GM20431 (cell line): Measurements from ENCODE around the gene EHD3.

Experiments
- in situ Hi-C: fragments of 300-500 bp; cut with MseI, MboI; formaldehyde crosslinking; loops from one replicate; pipeline ENCODE4 v1.15.0; 2020; ENCODE audit warnings: low sequenced_read_pairs; ENCODE audit not compliant: unreplicated experiment

The EHD3 gene

DNA sequence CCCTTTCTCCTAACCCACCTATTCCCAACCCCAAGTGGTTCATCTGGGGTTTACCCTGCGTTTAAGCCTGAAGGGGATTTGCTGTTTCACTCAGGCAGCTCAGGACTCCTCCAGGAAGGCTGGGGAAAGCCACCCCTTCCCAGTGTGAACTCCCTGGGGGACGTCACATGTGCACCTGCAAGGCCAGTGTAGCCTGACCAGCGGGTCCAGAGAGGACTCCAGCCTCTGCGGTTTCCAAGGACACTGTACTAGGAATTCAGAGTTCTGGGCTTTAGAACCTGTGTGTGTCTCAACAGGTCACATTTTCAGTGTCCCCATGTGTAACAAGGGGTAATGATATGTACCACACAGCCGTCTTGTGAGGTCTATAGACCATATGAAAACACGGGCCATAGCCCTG lies 17.9 kb downstream of the EHD3 start:
- in situ Hi-C loops, result no loop called here

DNA sequence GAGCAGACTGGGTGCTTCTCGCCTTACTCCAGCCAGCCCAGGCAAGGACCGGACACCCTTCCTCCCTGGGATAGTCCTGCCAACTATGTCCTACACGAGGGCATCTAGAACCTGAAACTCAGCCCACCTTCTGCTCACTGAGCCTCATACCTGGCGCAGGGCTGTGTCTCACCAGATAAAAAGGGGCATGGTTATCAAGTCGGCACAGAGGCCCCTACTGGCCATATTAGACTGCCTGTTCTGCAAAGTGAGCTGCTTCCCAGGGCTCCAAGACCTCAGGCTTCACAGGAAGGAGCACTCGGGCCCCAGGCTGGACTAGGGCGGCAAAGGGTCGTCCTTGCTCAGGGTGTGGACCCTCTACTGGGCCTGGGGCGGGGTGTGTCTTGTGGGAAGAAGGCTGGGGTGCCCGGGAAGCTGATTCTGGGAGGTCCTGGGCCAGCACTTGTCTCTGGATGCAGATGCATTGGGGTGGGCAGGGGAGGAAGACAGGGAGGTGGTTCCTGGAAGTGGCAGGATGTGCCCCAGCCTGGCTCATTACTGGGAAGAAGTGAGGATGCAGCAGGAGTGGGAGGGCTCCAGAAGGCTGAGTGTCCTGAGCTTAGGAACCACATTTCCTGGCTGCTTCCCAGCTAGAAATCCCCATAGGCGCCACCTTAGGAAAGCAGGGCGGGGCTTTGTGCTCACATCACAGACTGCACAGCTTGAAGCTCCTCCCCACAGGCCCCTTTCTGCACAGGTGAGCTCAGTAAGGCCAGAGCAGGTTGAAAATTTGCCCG lies 19.6 kb downstream of the EHD3 start:
- in situ Hi-C loops, result no loop called here

DNA sequence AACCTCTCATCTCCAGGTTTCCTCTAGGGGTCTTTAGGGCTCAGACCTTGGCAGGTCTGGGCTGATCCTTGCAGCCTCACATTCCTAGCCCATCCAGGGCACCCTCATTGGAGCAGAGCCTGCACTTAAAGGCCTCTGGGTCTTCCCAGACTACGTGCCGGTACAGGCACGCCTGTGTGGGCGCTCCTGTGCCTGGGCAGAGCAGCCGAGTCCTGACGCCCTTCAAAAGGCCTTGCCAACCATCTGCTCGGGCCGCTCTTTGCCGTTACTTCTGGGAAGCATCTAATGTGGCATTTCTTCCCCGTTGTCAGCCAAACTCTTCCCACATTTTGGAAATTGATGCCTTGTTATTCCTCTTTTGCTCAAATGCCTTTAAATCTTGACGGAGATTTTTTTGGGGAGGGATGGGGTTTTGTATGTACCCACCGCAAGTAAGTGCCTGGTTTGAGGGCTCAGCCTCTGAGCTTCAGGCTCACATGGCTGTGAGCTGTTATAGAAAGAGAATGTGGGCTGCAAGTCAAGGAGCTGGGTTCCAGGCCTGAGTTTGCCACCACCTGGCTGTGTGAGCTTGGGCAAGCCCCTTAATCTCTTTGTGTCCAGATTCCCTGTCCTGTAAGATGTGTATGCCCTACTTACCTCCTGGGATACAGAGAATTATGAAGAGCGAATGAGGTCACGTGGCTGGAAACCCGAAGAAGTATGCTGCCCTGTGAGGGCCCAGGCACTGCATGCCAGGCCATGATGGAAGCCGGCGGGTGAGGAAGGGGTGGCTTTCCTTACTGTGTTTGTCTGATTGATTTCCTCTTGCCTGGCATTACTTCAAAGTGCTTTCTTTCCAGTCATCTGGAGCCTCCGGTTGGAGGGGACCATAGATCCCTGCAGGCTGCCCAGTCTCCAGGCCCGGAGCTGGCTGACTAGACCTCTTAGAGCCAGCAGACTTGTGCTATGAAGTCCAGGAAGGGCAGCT lies 20.6 kb downstream of the EHD3 start:
- in situ Hi-C loops, result no loop called here

DNA sequence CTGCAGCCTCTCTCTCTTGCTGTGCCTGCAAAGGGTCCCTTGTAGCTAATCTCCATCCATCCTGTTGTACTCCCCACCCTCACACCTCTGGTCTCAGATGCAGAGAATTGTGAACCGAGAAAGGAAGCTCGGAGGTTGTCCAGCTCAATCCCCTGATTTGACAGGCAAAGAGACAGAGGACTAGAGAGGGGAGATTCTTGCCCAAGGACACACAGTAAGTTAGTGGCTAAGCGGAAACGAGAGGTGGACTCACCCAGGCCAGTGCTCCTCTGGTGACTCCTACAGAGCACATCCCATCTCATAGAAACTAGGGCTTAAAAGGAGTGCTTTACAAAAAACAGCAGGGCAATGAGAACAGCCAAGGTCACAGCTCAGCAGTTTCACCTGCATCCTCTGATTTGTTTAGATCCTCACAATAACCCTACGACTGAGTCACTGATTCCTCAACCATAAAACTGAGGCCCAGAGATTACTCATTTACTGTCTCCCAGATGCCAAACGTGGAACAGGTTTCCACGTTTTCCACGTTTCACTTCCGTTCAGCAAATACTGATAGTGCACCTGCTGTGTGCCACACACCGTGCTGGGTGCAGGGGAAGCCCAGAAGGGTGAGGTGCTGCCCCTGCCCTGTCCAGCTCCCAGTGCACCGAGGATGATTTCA lies 22.1 kb downstream of the EHD3 start:
- in situ Hi-C loops, result no loop called here

DNA sequence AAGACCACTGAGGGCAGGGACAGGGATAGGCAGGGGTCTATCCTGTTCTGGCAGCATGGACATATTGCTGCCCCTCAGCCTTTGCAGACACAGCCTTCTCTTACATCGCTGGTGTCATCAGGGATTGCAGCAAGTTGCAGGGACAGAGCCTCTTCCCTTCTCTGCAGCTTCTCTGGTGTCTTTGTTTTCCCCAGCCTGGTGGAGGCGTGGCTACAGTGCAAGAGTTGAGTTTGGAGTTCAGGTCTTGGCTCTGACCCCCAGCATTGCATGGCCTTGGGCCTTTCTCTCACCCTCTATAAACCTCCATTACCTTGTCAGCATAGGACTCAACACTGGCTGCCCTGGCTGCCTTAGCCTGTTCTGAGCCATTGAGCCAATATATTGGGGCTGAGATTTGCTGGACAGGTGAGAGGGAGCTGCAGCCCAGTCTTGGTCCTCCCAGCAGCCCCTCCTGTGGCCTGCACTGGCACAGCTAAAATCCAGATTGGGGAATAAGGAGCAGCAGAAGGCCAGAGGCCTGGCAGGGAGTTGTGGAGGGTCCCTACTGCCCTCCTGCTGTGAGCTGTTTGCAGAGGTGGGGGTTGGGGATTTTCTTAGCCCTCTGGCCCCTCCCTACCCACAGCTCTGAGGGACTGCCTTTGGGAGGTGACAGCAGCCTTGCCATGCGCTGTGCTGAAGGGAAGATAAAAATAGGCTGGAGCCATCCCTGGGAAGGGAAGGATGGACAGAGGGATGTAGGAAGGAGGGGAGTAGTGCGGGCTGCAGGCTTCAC lies 22.8 kb downstream of the EHD3 start:
- in situ Hi-C loops, result no loop called here

DNA sequence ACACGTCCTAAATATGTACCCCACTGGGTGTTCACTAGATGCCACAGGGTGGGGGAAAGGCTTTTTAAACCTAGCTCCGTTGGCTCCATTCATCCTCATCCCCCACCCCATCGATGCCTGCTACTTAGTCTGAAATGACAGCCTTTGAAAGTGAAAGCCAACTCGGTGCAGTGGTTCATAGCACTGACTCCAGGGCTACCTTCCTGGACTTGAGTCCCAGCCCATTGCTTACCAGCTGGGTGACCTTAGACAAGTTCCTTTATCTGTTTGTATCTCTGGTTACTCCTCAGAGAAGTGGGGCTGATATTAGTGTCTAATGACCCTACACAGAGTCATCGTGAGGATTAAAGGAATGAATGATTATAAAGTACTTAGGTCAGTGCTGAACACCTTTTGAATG lies 24.4 kb downstream of the EHD3 start:
- in situ Hi-C loops, result no loop called here

DNA sequence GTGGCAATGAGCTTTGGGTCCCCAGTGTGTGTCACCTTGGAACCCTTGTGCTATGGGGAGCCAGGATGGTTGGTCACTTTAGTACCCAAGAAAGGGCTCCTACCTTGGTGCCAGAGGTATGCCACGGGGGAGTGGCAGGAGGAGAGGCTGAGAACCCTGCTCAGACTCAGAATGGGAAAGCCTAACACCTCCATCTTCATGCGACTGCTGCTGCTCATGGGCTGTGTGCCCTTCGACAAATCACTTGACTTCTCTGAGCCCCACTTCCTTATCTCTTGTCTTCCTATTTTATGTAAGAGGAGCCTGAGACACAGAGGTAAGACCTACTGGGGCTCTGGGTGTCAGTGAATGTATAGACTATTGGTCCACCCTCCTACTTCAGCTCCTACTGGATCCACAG lies 25.1 kb downstream of the EHD3 start:
- in situ Hi-C loops, result no loop called here

DNA sequence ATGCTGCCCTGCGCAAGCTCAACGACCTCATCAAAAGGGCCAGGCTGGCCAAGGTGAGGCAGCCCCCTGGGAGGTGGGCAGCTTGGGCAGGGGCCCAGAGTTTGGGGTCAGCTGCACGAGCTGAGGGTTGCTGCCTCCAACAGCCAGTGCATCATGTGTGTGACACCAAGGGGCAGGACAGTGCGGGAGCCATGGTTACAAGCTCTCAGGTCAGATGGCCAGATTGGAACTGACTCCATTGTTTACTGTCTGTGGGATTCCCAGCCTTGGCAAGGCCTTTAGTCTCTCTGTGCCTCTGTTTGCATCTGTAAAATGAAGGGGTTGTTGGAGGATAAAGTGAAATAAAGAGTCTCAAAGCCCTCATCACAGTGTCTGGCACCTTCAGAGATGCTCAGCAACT lies 26.9 kb downstream of the EHD3 start:
- in situ Hi-C loops, result no loop called here

DNA sequence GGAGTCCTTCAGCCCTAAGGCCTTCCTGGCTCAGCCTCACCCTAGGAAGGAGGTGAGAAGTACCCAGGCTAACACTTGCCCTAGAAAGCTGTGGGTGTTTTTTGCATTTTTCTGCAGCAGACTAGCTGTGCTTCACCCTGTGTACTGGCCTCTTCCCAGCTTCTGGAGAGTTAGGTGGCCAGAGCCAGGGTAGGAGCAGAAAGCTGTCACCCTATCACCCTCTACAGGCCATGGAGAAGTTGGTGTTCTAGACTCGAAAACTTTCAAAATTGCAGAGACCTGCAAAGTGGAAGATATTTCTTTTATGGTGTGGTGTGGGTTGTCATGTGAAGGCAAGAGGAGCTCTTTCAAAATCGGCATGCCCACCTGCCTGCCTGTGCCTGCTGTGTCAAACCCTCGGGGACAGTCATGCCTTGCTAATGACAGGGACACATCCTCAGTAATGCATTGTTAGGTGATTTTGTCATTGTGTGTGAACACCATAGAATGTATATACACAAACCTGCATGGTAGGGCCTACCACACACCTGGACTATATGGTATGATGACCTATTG lies 29.8 kb downstream of the EHD3 start:
- in situ Hi-C loops, result no loop called here

DNA sequence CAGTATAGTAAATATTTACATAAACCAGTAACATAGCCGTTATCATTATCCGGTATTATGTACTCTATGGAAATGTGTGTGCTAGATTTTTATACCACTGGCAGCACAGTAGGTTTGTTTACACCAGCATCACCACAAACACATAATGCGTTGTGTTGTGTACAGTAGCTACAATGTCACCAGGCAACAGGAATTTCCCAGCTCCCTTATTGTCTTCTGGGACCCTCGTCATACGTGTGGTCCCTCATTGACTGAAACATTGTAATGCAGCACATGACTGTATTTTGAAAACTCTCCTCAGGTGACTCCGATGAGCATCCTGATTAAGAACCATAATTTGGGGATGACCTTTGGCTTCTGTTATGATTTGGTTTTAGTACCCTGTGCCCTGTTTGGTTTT lies 31.3 kb downstream of the EHD3 start:
- in situ Hi-C loops, result no loop called here

DNA sequence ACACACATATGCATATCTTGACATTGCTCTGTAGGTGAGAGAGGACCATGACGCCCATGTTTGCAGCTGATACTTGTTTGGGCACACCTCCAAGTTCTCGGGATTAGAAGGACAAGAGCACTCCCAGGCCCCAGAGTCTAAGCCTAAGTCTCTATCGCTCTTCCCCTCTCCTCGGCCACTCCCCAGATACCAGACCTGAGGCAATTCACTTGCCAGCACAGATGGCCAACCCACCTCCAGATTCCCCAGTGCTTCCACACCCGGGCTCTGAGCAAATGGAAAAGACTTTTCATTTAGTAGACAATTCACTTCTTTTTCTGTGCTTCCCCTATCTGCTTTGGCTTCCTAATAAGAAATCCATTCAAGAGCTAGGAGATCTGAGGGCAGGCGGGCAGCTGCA lies 32.9 kb downstream of the EHD3 start:
- in situ Hi-C loops, result no loop called here

DNA sequence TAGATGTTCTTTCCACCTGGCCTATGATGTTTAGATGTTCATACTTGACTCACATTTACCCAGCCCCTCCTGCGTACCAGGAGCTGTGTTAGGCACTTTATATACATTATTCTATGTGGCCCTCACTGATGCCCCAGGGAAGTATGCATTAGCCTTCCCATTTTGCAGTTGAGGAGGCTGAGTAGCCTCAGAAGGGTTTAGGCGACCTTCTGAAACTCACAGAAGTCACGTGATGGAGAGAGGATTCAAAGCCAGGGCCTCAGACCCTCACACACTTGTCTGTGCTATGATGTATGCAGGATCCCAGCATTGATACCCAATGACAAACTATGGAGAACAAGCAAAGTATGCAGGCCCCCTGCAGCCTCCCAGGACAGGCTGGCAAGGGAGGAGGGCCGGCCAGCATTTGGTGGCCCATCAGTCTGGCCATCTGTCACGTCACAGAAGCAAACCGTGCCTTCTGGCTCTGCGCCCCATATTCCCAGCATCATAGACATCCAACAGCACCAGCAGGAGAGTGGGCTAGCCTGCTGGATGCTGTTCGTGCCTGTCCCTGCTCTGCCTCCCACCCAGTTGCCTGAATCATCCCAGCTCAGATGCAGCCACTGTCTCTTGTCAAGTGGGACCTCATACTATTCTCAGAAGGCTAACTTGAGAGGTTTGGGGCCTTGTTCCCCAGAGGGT lies 33.6 kb downstream of the EHD3 start:
- in situ Hi-C loops, result no loop called here

DNA sequence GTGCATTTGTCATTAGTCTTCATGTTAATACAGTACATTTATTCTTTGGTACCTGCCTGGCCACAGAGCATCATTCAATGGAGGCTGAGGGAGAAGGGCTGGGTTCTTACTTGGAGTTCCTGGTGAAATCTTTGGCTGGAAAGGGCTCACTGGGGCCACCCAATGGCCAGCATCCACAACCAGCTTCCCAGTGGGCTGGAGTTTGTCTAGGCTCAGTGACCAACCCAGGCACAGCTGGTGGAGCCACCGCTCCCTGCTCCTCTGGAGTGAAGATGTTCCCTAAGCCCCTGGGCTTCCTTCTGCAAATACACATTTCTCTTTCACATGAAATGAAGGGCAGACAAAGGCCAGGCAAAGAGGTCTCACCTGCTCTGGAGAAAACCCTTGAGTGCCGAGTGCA lies 34.4 kb downstream of the EHD3 start:
- in situ Hi-C loops, result no loop called here

DNA sequence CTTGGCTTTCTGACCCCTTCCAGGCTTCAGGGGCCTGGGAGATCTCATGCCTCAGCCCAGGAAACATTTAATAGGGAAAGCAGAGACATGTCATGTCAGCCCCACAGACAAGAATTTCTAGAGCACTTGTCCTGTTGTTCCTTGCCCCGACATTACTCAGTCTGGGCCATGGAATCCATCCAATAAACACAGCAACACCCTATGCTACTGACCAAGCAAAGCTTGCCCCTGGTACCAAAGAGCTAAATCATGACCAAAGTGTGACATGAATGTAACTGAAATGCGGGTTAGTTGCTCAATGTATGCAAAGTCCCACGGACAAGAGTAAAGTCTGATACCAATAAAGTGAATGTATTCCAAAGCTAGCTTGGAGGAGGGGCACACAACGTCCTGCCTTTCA lies 35.1 kb downstream of the EHD3 start:
- in situ Hi-C loops, result no loop called here

DNA sequence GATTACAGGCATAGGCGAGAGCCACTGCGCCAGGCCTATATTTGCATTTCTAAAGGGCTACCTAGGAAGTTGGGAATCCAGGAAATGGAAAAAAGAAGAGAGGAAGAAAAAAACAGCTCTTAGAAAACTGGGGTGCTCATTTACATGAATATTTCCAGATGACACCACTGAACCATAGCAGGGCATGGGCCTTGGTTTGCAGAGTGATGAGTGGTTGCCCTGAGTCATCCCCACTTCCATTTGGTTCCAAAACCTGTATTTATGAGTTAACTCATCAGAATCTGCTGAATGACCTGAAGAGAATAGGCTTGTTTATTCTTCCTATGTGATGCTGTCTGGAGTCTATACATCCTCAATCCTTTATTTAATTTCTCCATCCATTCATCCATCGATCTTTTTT lies 36.2 kb downstream of the EHD3 start:
- in situ Hi-C loops, result no loop called here

DNA sequence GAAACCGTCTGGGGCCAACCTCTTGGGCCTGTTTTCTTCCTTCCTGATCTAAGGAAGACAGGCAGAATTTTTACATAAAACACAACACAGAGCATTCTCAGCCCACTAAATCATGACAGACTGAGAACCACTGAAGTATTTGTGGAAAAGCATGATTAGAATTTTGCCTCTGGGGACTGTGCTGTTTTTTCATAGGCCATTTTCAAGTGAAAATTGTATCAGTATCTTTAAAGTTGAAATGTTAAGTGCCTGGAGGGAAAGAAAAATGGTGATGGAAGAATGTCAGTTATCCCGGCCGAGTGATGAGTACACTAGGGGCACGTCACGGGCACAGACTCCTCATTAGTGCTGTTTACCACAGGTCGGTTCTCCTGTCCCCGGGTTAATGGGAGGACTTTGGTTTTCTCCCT lies 36.9 kb downstream of the EHD3 start:
- in situ Hi-C loops, result no loop called here

DNA sequence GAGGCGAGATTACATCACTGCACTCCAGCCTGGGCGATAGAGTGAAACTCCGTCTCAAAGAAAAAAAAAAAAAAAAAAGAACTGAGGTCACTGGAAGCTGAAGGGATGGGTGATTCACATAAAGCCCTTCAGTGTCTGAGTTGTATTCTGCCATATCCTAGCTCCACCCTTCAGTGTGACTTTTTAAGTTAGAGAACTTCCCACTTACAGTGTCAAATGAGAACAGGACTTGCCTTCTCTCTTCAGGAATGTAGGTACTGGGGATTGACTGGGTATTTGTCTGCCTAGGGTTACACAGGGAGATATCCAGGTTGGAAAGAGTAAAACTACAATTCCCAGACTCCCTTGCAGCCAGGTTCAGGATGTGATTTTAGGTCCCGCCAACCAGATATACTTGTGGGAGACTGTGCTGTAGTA lies 37.9 kb downstream of the EHD3 start:
- in situ Hi-C loops, result no loop called here

DNA sequence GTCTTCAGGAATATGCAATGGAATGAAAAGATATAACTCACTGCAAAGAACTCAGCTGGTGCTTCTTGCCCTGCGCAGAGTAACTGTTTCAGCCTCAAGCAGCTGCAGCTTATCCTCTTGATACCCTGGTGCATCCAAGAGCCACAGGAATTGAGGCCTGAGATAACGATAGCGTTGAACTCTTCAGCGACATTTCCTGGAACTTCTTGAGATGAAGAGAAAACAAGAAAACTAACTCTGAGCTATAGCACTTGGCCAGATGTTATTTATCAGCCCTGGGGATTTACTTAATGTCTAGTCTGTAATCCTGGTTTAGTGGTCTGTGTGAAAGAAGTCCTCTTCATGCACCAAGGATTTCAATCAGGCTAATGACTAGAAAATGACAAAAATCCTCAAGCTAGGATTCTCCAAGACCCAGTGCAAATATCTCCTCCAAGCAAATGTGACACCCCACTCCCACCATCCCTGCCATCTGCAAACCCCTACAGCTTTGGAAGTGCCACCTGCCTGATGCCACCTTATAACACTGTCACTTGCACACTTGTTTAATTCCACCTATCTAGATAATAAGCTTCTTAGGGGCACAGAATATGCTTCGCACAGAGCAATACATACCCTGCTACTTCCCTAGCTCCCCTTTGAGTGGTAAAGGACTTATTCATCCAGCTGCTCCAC lies 40.6 kb downstream of the EHD3 start:
- in situ Hi-C loops, result no loop called here

DNA sequence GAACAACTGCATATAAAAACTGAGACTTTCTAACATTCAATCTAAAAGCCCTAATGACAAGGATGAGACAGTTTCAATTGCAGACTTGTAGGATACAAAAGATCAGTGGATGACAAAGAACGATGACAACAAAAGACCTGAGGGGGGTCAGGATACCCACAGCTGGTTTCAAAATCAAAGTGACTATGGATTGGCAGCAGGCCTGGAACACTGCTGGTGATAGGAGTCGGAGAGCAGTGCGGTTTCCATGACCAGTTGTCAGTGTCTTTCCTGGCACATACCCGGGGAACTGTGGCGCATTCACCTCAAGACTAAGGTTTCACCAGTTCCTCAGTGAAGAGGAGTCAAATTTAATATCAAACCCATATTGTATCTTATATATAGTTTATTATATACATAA lies 42.0 kb downstream of the EHD3 start:
- in situ Hi-C loops, result no loop called here
